Measurements from ENCODE around the gene BRSK2.
"Not testable (repeated sequence)": the region's sequence is repeated elsewhere in the genome, so short reads cannot be mapped to it uniquely, and the experiment has no call there.

The BRSK2 gene

DNA sequence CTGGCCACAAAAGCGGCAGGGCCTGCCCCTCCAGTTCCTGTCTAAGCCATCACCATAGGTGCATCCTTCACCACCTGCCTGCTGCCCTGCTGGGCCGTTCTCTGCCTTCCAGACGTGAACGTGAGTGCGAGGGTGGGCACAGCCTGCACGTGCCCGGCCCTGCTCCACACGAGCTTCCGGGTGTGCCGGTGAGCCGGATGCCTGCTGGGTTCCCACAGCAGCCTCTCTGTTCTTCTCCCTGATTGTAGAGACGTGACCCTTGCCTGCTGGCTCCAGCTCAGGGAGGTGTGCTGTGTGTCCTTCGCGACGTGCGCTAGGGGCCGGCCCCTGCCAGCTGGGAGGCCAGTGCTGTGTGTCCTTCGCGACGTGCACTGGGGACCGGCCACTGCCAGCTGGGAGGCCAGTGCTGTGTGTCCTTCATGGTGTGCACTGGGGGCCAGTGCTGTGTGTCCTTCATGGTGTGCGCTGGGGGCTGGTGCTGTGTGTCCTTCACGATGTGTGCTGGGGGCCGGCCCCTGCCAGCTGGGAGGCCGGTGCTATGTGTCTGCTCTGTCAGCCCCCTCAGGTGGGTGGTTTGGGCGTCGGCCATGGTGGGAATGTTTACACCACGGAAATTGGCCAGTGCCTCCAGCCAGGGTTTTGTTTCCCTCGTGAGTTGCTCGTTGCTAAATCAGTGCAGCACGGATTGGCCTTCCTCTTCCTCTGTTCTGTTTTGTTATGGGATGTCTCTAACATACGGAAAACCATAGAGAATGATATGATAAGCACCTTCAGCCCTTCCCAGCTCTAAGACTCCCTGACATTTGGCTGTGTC is 35.4 kb upstream of the BRSK2 start:
- no peak for DNase-seq (ENCODE audit: low read depth)

GRCh38 chr11:1356007-1356435 is 33.7 kb upstream of the BRSK2 start:
- DNase-seq (ENCODE audit: low read depth): no peak

DNA sequence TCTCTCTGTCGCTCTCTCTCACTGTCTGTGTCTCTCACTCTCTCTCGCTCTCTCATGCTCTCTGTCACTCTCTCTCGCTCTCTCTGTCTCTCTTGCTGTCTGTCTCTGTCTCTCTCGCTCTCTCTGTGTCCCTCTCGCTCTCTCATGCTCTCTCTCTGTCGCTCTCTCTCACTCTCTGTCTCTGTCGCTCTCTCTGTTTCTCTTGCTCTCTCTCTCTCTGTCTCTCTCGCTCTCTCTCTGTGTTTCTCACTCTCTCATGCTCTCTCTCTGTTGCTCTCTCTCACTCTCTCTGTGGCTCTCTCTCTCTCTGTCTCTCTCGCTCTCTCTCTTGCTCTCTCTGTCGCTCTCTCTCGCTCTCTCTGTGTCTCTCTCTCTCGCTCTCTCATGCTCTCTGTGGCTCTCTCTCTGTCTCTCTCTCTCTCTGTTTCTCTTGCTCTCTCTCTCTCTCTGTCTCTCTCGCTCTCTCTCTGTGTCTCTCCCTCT is 33.2 kb upstream of the BRSK2 start:
- no peak for DNase-seq (ENCODE audit: low read depth)

GRCh38 chr11:1358286-1358685 is 31.4 kb upstream of the BRSK2 start:
- no peak for DNase-seq (ENCODE audit: low read depth)

DNA sequence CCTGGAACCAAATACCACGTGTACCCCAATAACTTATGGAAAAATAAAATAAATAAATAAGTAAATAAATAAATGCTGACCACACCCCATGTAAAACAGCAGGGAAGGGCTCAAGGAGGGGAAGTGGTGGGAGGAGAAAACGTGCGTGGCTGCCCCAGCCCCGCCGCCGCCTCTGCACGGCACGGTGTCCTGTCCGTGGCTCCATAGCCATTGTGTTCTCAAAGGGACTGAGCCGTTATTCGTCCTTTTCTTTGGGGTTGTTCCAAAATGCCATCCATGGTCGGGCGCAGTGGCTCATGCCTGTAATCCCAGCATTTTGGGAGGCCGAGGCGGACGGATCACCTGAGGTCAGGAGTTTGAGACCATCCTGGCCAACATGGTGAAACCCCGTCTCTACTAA is 30.8 kb upstream of the BRSK2 start:
- DNase-seq (ENCODE audit: low read depth): not testable (repeated sequence)

DNA sequence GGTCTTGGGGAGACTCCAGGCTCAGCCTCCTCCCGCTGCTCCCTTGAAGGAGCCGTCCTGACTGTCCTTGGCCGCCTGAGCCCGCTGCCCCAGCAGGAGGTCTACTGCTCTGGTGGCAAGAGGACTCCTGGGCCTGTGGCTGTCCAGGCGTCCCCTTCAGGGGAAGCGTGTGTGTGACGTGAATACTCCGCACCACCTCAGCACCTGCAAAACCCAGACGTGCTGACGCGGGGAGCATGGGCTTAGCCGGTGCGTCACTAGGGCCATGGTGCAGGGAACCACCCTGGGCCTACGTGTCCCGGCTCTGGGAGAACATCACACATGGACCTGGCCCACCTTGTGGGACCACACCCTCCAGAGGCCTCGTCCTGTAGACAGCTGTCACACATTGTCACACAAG is 30.2 kb upstream of the BRSK2 start:
- DNase-seq (ENCODE audit: low read depth): no peak

GRCh38 chr11:1360181-1360834 is 29.4 kb upstream of the BRSK2 start:
- DNase-seq (ENCODE audit: low read depth): no peak

- DNase-seq (ENCODE audit: low read depth): no peak
These were observed 28.8 kb upstream of the BRSK2 start for GRCh38 chr11:1360835-1361357.

GRCh38 chr11:1361882-1362281 is 27.9 kb upstream of the BRSK2 start:
- no peak for DNase-seq (ENCODE audit: low read depth)

- DNase-seq (ENCODE audit: low read depth): no peak
These were observed 22.0 kb upstream of the BRSK2 start for GRCh38 chr11:1367721-1368120.

- DNase-seq (ENCODE audit: low read depth): no peak
These were observed 21.5 kb upstream of the BRSK2 start for GRCh38 chr11:1368216-1368615.

DNA sequence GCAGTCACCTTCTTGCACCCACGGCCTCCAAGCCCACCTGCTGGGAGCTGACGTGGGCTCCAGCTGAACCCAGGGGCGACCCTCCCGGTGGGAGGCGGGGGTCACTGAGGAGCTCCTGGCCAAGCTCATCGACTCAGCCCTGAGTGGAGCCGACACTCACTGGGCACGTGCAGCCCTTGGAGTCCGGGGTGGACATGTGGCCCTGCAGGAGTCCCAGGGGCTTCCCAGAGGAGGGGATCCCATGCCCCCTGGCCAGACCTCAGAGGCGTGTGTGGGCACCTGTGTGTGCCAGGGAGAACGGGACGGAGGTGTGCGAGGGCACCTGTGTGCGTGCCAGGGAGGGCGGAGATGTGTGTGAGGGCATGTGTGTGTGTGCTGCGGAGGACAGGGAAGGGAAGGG is 20.8 kb upstream of the BRSK2 start:
- no peak for DNase-seq (ENCODE audit: low read depth)

DNA sequence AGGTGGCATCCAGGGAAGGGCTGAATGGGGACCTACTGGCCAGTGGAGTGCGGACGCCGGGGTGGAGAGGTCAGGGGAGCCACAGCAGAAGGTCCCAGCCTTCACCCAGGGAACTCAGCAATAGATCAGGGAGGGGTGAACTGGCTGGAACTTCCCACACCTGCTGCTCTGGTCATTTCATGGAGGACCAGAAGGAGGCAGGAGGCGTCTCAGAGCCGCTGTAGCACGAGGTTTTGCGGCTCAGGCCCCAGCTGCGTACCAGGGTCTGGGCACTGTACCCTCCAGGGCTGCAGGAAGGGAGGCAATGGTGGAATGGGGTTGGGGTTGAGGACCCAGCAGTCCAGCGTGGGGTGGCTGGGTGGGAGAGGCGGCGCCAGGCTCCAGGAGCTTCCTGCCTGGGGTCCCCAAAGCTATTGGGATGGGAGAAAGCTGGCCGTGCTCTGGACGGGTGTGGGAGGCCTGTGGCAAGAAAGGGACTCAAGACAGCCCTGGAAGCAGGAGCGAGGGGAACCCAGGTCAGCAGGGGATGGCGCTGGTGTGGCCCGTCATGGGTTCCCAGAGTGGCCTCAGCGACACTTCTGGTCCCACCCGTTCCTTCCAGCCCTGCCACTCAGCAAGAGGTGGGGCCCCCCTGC is 20.2 kb upstream of the BRSK2 start:
- no peak for DNase-seq (ENCODE audit: low read depth)

- no peak for DNase-seq (ENCODE audit: low read depth)
These were observed 19.3 kb upstream of the BRSK2 start for GRCh38 chr11:1370186-1371025.

- no peak for DNase-seq (ENCODE audit: low read depth)
These were observed 18.8 kb upstream of the BRSK2 start for GRCh38 chr11:1371026-1371325.

DNA sequence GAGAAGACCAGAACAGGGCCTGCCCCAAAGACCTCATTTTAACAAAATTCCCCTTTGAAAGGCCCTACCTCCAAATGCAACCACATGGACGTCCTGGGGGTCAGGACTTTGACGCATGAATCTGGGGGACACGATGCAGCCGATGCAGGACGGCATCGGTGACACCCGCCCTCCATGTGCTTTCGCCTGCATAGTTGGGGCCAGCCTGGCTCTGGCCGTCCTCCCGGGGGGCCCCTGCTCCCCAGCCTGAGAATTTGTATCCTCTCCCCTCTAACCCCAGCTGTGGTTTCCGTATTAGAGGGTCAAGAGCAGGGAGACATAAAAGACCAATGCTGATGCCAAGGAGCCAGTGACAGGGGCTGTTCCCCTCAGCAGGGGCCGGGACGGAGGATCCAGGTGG is 18.4 kb upstream of the BRSK2 start:
- DNase-seq (ENCODE audit: low read depth): no peak

DNA sequence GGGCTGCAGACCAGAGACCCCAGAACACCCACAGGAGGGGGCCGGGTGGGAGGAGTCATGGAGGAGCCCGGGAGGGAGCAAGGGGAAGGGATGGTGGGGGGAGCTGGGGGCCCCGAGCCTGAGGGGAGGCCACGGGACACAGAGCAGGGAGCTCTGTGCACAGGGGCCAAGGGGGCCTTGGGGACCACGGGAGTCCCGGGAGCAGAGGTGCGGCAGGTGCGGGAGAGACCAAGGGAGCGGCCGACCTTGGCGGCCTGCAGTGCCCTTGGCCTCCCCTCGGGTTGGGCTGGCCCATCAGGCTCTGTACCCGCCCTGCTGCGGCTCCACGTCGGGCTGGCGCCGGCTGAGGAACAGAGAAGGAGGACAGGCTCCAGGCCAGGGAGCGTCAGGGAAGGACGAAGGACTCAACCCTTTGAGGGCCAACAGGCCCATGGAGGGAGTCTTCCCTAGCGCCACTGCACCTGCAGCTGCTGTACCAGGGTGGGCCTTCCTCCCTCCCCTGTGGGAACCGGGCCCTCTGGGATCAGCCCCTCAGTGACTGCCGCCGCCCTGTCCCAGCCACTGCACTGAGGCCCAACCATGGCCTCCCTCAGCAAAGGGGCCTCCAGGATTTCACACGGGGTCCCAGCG is 17.8 kb upstream of the BRSK2 start:
- DNase-seq (ENCODE audit: low read depth): no peak

GRCh38 chr11:1372660-1373059 is 17.1 kb upstream of the BRSK2 start:
- DNase-seq (ENCODE audit: low read depth): no peak

DNA sequence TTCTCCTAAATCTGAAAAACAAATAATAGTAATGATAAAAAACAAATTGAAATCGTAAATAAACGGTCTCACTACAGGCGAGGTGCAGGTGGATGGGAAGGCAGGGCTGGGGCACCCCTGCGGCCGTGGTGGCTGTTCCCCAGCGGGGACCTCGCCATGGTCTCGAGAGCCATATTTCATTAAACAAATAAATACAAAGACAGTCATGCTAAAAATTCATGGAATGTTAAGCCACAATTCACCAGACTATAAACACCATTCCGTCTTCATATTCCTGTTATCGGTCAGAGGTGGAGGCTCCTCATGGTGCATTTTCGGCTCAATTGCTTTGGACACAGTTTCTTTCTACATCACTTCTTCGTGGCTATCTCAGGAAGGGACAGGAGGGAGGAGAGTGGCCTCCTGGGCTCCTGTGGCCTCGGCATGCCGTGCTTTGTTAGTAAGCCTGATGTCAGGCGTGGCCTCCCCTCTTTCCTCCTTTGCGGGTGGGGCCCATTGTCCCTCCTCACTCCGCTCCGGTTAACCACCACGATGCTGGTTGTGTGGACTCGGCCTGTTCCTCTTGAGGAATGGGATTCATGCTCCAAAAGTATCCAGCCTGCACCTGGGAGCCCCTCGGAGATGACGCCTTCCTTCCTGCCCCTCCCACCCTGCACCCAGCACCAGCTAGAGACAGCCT is 16.1 kb upstream of the BRSK2 start:
- no peak for DNase-seq (ENCODE audit: low read depth)

GRCh38 chr11:1375161-1375954 is 14.4 kb upstream of the BRSK2 start:
- DNase-seq (ENCODE audit: low read depth): no peak

Data from HS-5 (cell line).